HTERT RPE-1 (cell line): ENCODE data around the gene MORC3.

Source experiments
- in situ Hi-C: fragments of 300-500 bp; cut with MboI; formaldehyde crosslinking; loops from 4 replicates; pipeline ENCODE4 v1.14.3; 2020; ENCODE audit warnings: low sequenced_read_pairs

Gene MORC3

GRCh38 chr21:36321325-36322082 is 1.5 kb downstream of the MORC3 start:
- in situ Hi-C loops: no loop called here

- in situ Hi-C loops: no loop called here
Measured at GRCh38 chr21:36322083-36322424, 2.1 kb downstream of the MORC3 start.

DNA sequence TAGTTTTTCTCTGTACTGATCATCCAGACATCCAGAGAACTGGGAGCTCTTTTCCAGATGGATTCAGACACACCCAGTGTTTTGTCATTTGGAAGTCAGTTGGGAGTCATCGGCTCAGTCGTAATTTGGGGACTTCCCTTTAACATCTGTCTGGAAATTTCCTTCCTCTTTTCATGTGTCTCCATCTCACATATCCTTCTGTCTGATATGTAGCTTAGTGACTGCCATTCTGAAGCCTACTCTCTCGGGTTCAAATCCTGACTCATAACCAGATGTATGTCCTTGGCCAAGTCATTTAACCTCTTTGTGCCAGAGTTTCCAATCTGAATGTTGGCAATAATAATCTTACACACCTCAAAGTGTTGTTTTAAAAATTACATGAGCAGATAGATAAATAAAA is 3.0 kb downstream of the MORC3 start:
- in situ Hi-C loops: no loop called here

GRCh38 chr21:36325373-36326010 is 5.5 kb downstream of the MORC3 start:
- in situ Hi-C loops: loop anchor here (25.0 kb wide), 1 partner anchor 188 kb away; the partner anchor contains the start of gene CBR3

DNA sequence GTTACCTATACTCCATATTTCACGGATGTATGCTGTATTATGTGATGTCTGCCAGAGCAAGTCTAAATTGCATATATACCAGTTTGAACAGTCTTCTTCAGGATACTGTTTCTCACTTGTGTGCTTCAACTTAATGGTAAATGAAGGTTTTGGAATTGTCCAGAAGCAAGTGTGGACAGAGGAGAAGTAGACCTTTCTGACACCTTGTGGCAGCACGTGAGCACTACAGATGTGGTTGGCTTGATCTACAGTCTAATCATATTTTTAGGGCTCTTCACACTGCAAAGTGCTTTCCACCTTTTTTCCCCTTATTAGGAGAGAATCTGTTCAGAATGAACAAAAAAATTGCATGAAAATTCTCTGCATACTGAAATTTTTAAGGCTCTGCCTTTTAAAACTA is 10.9 kb downstream of the MORC3 start:
- in situ Hi-C loops: loop anchor here (25.0 kb wide), 1 partner anchor 194 kb away; the partner anchor contains the start of gene CBR3

DNA sequence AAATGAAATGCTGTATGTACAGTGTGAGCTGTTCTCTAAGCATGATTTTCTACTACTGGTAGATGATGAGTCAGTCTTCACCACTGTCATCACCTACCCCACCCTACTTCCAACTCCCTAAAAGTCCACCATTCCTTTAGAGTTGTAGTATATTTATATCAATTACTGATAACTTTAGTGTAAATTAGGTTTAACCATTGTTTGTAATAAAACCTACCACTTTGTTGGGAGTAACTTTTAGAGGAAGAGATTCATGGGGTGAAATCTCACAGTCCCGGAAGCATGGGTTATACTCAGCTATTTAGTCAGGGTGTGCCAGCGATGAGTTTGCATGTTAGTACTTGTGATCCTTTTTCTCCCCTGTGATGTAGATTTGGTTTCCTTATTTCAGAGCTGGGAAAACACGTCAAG is 17.1 kb downstream of the MORC3 start:
- in situ Hi-C loops: loop anchor here (25.0 kb wide), 1 partner anchor 200 kb away; the partner anchor contains the start of gene CBR3

DNA sequence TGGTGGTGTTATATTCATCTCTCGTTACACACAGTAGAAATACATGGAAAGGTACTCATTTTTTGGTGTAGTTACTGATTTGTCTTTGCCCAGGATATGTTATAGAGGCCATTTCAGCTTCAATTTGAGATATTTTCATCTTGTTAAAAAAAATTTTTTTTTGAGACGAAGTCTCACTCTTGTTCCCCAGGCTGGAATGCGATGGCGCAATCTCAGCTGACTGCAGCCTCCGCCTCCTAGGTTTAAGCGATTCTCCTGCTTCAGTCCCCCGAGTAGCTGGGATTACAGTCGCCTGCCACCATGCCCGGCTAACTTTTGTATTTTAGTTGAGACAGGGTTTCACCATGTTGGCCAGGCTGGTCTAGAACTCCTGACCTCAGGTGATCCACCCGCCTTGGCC is 19.0 kb downstream of the MORC3 start:
- in situ Hi-C loops: loop anchor here (25.0 kb wide), 1 partner anchor 202 kb away; the partner anchor contains the start of gene CBR3

DNA sequence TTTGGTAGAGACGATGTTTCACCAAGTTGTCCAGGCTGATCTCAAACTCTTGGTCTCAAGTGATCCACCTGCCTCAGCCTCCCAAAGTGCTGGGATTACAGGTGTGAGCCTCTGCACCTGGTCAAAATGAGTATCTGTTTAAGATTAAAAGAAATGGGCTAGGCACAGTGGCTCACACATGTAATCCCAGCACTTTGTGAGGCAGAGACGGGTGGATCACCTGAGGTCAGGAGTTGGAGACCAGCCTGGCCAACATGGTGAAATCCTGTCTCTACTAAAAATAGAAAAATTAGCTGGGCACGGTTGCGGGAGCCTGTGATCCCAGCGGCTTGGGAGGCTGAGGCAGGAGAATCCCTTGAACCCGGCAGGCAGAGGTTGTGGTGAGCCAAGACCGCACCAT is 22.6 kb downstream of the MORC3 start:
- in situ Hi-C loops: loop anchor here (25.0 kb wide), 1 partner anchor 205 kb away; the partner anchor contains the start of gene CBR3

DNA sequence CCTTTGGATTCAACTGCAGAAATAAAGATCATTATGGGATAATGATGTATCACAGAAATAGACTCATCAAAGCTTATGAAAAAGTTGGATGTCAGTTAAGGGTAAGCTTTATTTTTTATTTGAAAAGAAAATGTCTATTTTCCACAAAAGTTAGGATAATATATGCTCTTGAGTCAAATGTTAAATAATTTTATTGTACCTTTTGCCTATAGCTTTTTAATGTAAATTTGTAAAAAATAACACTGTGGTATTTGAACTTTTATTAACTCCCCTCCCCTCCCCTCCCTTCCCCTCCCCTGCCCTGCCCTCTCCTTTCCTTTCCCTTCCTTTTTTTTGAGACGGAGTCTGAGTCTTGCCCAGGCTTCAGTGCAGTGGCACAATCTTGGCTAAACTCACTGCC is 24.9 kb downstream of the MORC3 start:
- in situ Hi-C loops: loop anchor here (25.0 kb wide), 1 partner anchor 208 kb away; the partner anchor contains the start of gene CBR3

- in situ Hi-C loops: loop anchor here (25.0 kb wide), 1 partner anchor 210 kb away; the partner anchor contains the start of gene CBR3
Measured at GRCh38 chr21:36347278-36347961, 27.4 kb downstream of the MORC3 start.

DNA sequence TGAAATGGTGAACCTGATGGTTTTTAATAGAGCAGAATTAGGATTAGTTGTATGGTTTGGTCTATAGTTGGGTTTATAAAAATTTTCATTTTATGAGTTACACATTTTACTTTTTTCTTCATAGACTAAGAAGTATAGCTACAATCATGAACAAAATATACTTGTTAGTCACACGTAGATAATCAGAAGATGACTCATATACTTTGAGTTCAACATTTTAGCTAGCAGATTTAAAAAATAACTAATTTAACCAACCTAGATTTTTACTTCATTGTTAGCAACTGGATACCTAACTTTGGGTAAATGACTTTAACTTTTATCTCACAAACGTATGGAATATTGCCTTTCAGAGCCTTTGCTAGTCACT is 27.9 kb downstream of the MORC3 start:
- in situ Hi-C loops: loop anchor here (25.0 kb wide), 1 partner anchor 211 kb away; the partner anchor contains the start of gene CBR3

GRCh38 chr21:36349315-36349714 is 29.3 kb downstream of the MORC3 start:
- in situ Hi-C loops: loop anchor here (25.0 kb wide), 1 partner anchor 212 kb away; the partner anchor contains the start of gene CBR3

GRCh38 chr21:36350282-36350910 is 30.4 kb downstream of the MORC3 start:
- in situ Hi-C loops: no loop called here

- in situ Hi-C loops: no loop called here
Measured at GRCh38 chr21:36354918-36355680, 35.1 kb downstream of the MORC3 start.

- in situ Hi-C loops: no loop called here
Measured at GRCh38 chr21:36355868-36356267, 35.9 kb downstream of the MORC3 start.

GRCh38 chr21:36359185-36359584 is 39.2 kb downstream of the MORC3 start:
- in situ Hi-C loops: no loop called here

GRCh38 chr21:36369064-36369685 is 49.2 kb downstream of the MORC3 start:
- in situ Hi-C loops: no loop called here

GRCh38 chr21:36375994-36376393 is 56.0 kb downstream of the MORC3 start:
- in situ Hi-C loops: no loop called here

GRCh38 chr21:36377391-36377842 is 57.4 kb downstream of the MORC3 start:
- in situ Hi-C loops: no loop called here

DNA sequence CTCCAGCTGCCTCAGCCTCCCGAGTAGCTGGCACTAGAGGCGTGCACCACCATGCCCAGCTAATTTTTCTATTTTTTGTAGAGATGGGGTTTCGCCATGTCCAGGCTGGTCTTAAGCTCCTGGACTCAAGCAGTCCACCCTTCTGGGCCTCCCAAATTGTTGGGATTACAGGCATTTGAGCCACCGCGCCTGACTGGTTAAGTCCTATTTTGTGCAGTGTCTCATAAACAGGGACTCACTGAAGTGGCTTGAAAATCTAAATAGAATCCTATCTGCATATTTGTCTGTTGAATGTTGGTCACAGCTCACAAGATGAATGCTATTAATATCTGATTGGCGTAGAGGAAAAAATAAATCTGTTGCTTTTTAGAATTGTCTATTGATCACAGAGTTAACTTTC is 59.3 kb downstream of the MORC3 start:
- in situ Hi-C loops: no loop called here
